ENCODE data around the gene SPAG16. TPM values are rescaled to one million over a fixed set of nuclear protein-coding genes. Genes with fewer than 3 reads are reported as not detected.

SPAG16 gene
- total RNA-seq, 2 experiments from 2014 or later: 11.1 to 12.5 TPM

- no peaks in the 10 kb centered on the region for H3K36me3 Mint-ChIP-seq (ENCODE audit: low read depth)
- no peaks in the 10 kb centered on the region for H3K4me1 Mint-ChIP-seq (ENCODE audit: low read depth)
- POLR2A ChIA-PET: no interaction called here
- CTCF ChIA-PET: no interaction called here
- no peaks in the 10 kb centered on the region for H3K27me3 Mint-ChIP-seq (ENCODE audit: low read depth)
- no peaks in the 10 kb centered on the region for H3K9me3 Mint-ChIP-seq (ENCODE audit: insufficient read depth)
- DNase-seq (no peak), ATAC-seq (no peak)
- no peak overlapping the region for H3K27ac Mint-ChIP-seq
- no peak overlapping the region for H3K4me3 Mint-ChIP-seq
Measured at GRCh38 chr2:213818436-213818835, 534.2 kb downstream of the SPAG16 start.

GRCh38 chr2:213834331-213834730, 550.1 kb downstream of the SPAG16 start:
- H3K4me1 Mint-ChIP-seq (ENCODE audit: low read depth): no peaks in the 10 kb centered on the region
- ATAC-seq (no peak), DNase-seq (no peak)
- ChIA-PET CTCF (no interaction called here), POLR2A (no interaction called here)
- no peak overlapping the region for H3K4me3 Mint-ChIP-seq
- H3K27me3 Mint-ChIP-seq (ENCODE audit: low read depth): no peaks in the 10 kb centered on the region
- no peaks in the 10 kb centered on the region for H3K9me3 Mint-ChIP-seq (ENCODE audit: insufficient read depth)
- H3K36me3 Mint-ChIP-seq (ENCODE audit: low read depth): no peaks in the 10 kb centered on the region
- no peak overlapping the region for H3K27ac Mint-ChIP-seq

- Mint-ChIP-seq H3K27me3 (ENCODE audit: low read depth) (no peaks in the 10 kb centered on the region), H3K4me1 (ENCODE audit: low read depth) (no peaks in the 10 kb centered on the region), H3K27ac (no peak overlapping the region), H3K36me3 (ENCODE audit: low read depth) (no peaks in the 10 kb centered on the region), H3K9me3 (ENCODE audit: insufficient read depth) (no peaks in the 10 kb centered on the region), H3K4me3 (no peak overlapping the region)
- ChIA-PET CTCF (no interaction called here), POLR2A (no interaction called here)
- no peak for DNase-seq
- no peak for ATAC-seq
Measured at GRCh38 chr2:213834746-213835145, 550.5 kb downstream of the SPAG16 start.

- Mint-ChIP-seq H3K9me3 (ENCODE audit: insufficient read depth) (no peaks in the 10 kb centered on the region), H3K4me3 (no peak overlapping the region), H3K27ac (no peak overlapping the region), H3K4me1 (ENCODE audit: low read depth) (no peaks in the 10 kb centered on the region), H3K27me3 (ENCODE audit: low read depth) (no peaks in the 10 kb centered on the region), H3K36me3 (ENCODE audit: low read depth) (no peaks in the 10 kb centered on the region)
- POLR2A ChIA-PET: no interaction called here
- ATAC-seq (no peak), DNase-seq (no peak)
- CTCF ChIA-PET: interaction anchor here (0.6 kb wide), 1 partner anchor 69 kb away, joined by 3 read pairs; no protein-coding TSS in a partner anchor
Measured at GRCh38 chr2:213846856-213847255, 562.6 kb downstream of the SPAG16 start.

GRCh38 chr2:213847316-213847715, 563.1 kb downstream of the SPAG16 start:
- ChIA-PET POLR2A (no interaction called here), CTCF (no interaction called here)
- no peaks in the 10 kb centered on the region for H3K27me3 Mint-ChIP-seq (ENCODE audit: low read depth)
- no peak overlapping the region for H3K27ac Mint-ChIP-seq
- no peak for DNase-seq
- no peak for ATAC-seq
- no peak overlapping the region for H3K4me3 Mint-ChIP-seq
- no peaks in the 10 kb centered on the region for H3K4me1 Mint-ChIP-seq (ENCODE audit: low read depth)
- H3K36me3 Mint-ChIP-seq (ENCODE audit: low read depth): no peaks in the 10 kb centered on the region
- no peaks in the 10 kb centered on the region for H3K9me3 Mint-ChIP-seq (ENCODE audit: insufficient read depth)

GRCh38 chr2:213848631-213849030, 564.4 kb downstream of the SPAG16 start:
- H3K27me3 Mint-ChIP-seq (ENCODE audit: low read depth): no peaks in the 10 kb centered on the region
- H3K4me3 Mint-ChIP-seq: no peak overlapping the region
- ChIA-PET POLR2A (no interaction called here), CTCF (no interaction called here)
- DNase-seq (no peak), ATAC-seq (no peak)
- H3K4me1 Mint-ChIP-seq (ENCODE audit: low read depth): no peaks in the 10 kb centered on the region
- H3K36me3 Mint-ChIP-seq (ENCODE audit: low read depth): no peaks in the 10 kb centered on the region
- no peaks in the 10 kb centered on the region for H3K9me3 Mint-ChIP-seq (ENCODE audit: insufficient read depth)
- H3K27ac Mint-ChIP-seq: no peak overlapping the region

- Mint-ChIP-seq H3K36me3 (ENCODE audit: low read depth) (no peaks in the 10 kb centered on the region), H3K27me3 (ENCODE audit: low read depth) (no peaks in the 10 kb centered on the region), H3K4me3 (no peak overlapping the region), H3K9me3 (ENCODE audit: insufficient read depth) (peaks cover 6% of the 10 kb centered on the region), H3K27ac (no peak overlapping the region), H3K4me1 (ENCODE audit: low read depth) (no peaks in the 10 kb centered on the region)
- no peak for ATAC-seq
- no peak for DNase-seq
- ChIA-PET CTCF (no interaction called here), POLR2A (no interaction called here)
Measured at GRCh38 chr2:213861638-213862037, 577.4 kb downstream of the SPAG16 start.

- Mint-ChIP-seq H3K4me1 (ENCODE audit: low read depth) (no peaks in the 10 kb centered on the region), H3K9me3 (ENCODE audit: insufficient read depth) (peaks cover 6% of the 10 kb centered on the region), H3K27me3 (ENCODE audit: low read depth) (no peaks in the 10 kb centered on the region), H3K4me3 (no peak overlapping the region), H3K36me3 (ENCODE audit: low read depth) (no peaks in the 10 kb centered on the region), H3K27ac (no peak overlapping the region)
- DNase-seq (no peak), ATAC-seq (no peak)
- ChIA-PET CTCF (no interaction called here), POLR2A (no interaction called here)
Measured at GRCh38 chr2:213862407-213863076, 578.3 kb downstream of the SPAG16 start.

GRCh38 chr2:213863541-213863940, 579.3 kb downstream of the SPAG16 start:
- peaks cover 6% of the 10 kb centered on the region for H3K9me3 Mint-ChIP-seq (ENCODE audit: insufficient read depth)
- CTCF ChIA-PET: no interaction called here
- no peak for ATAC-seq
- DNase-seq: no peak
- no peaks in the 10 kb centered on the region for H3K27me3 Mint-ChIP-seq (ENCODE audit: low read depth)
- no peak overlapping the region for H3K27ac Mint-ChIP-seq
- H3K4me1 Mint-ChIP-seq (ENCODE audit: low read depth): no peaks in the 10 kb centered on the region
- POLR2A ChIA-PET: no interaction called here
- no peaks in the 10 kb centered on the region for H3K36me3 Mint-ChIP-seq (ENCODE audit: low read depth)
- H3K4me3 Mint-ChIP-seq: no peak overlapping the region

GRCh38 chr2:213868526-213868925, 584.3 kb downstream of the SPAG16 start:
- no peak overlapping the region for H3K4me3 Mint-ChIP-seq
- CTCF ChIA-PET: no interaction called here
- no peak for ATAC-seq
- peaks cover 6% of the 10 kb centered on the region for H3K9me3 Mint-ChIP-seq (ENCODE audit: insufficient read depth)
- DNase-seq: no peak
- H3K27me3 Mint-ChIP-seq (ENCODE audit: low read depth): no peaks in the 10 kb centered on the region
- no peaks in the 10 kb centered on the region for H3K36me3 Mint-ChIP-seq (ENCODE audit: low read depth)
- no peaks in the 10 kb centered on the region for H3K4me1 Mint-ChIP-seq (ENCODE audit: low read depth)
- POLR2A ChIA-PET: no interaction called here
- H3K27ac Mint-ChIP-seq: no peak overlapping the region

GRCh38 chr2:213885485-213885884, 601.2 kb downstream of the SPAG16 start:
- CTCF ChIA-PET: no interaction called here
- no peaks in the 10 kb centered on the region for H3K27me3 Mint-ChIP-seq (ENCODE audit: low read depth)
- H3K36me3 Mint-ChIP-seq (ENCODE audit: low read depth): no peaks in the 10 kb centered on the region
- POLR2A ChIA-PET: no interaction called here
- no peaks in the 10 kb centered on the region for H3K4me1 Mint-ChIP-seq (ENCODE audit: low read depth)
- DNase-seq (no peak), ATAC-seq (no peak)
- H3K27ac Mint-ChIP-seq: no peak overlapping the region
- H3K4me3 Mint-ChIP-seq: no peak overlapping the region
- H3K9me3 Mint-ChIP-seq (ENCODE audit: insufficient read depth): no peaks in the 10 kb centered on the region

GRCh38 chr2:213914510-213914909, 630.2 kb downstream of the SPAG16 start:
- DNase-seq (no peak), ATAC-seq (no peak)
- no peak overlapping the region for H3K4me3 Mint-ChIP-seq
- no peaks in the 10 kb centered on the region for H3K36me3 Mint-ChIP-seq (ENCODE audit: low read depth)
- no peaks in the 10 kb centered on the region for H3K27me3 Mint-ChIP-seq (ENCODE audit: low read depth)
- POLR2A ChIA-PET: no interaction called here
- no peak overlapping the region for H3K27ac Mint-ChIP-seq
- H3K4me1 Mint-ChIP-seq (ENCODE audit: low read depth): no peaks in the 10 kb centered on the region
- CTCF ChIA-PET: no interaction called here
- no peaks in the 10 kb centered on the region for H3K9me3 Mint-ChIP-seq (ENCODE audit: insufficient read depth)

- CTCF ChIA-PET: no interaction called here
- ATAC-seq: no peak
- H3K27ac Mint-ChIP-seq: no peak overlapping the region
Measured at GRCh38 chr2:213920014-213920413, 635.8 kb downstream of the SPAG16 start.

More at GRCh38 chr2:213920014-213920413, 635.8 kb downstream of the SPAG16 start:
- Mint-ChIP-seq H3K4me1 (ENCODE audit: low read depth) (no peaks in the 10 kb centered on the region), H3K36me3 (ENCODE audit: low read depth) (no peaks in the 10 kb centered on the region), H3K4me3 (no peak overlapping the region), H3K27me3 (ENCODE audit: low read depth) (no peaks in the 10 kb centered on the region), H3K9me3 (ENCODE audit: insufficient read depth) (peaks cover 12% of the 10 kb centered on the region)
- DNase-seq: no peak
- POLR2A ChIA-PET: no interaction called here
